Measurements from ENCODE around the gene SHROOM3.
"Not testable (repeated sequence)": the region's sequence is repeated elsewhere in the genome, so short reads cannot be mapped to it uniquely, and the experiment has no call there.

The SHROOM3 gene

GRCh38 chr4:76407440-76408119 lies 27.4 kb upstream of the SHROOM3 start:
- H3K4me3 ChIP-seq (ENCODE audit: low read depth, low read length), result no peak overlapping the region
- no peak for DNase-seq (ENCODE audit: low read depth)
- TF ChIP-seq CTCF (conservative IDR thresholded peaks at IDR 0.05; ENCODE audit: low read depth, low read length), result no peak

- no peak for DNase-seq (ENCODE audit: low read depth)
- TF ChIP-seq CTCF (conservative IDR thresholded peaks at IDR 0.05; ENCODE audit: low read depth, low read length), result no peak
- H3K4me3 ChIP-seq (ENCODE audit: low read depth, low read length), result no peak overlapping the region
Observed at GRCh38 chr4:76410636-76411035, 24.4 kb upstream of the SHROOM3 start.

GRCh38 chr4:76420188-76420761 lies 14.8 kb upstream of the SHROOM3 start:
- peak overlapping the region; percentile 50 for H3K4me3 ChIP-seq (ENCODE audit: low read depth, low read length)
- DNase-seq (ENCODE audit: low read depth), result no peak
- no peak for TF ChIP-seq CTCF (conservative IDR thresholded peaks at IDR 0.05; ENCODE audit: low read depth, low read length)

- DNase-seq (ENCODE audit: low read depth), result no peak
- TF ChIP-seq CTCF (conservative IDR thresholded peaks at IDR 0.05; ENCODE audit: low read depth, low read length), result no peak
- peak within 1 kb of the TSS; percentile 50 for H3K4me3 ChIP-seq (ENCODE audit: low read depth, low read length)
Observed at GRCh38 chr4:76420762-76421581, 14.1 kb upstream of the SHROOM3 start, which contains the start of gene CCDC158. CCDC158 (minus strand) TSS chr4:76421141; CDS start chr4:76403207, 17,934 bp downstream.

- not testable (repeated sequence) for DNase-seq (ENCODE audit: low read depth); H3K4me3 ChIP-seq (ENCODE audit: low read depth, low read length)
Observed at GRCh38 chr4:76423159-76423558, 11.9 kb upstream of the SHROOM3 start.

GRCh38 chr4:76426272-76426671 lies 8.8 kb upstream of the SHROOM3 start:
- H3K4me3 ChIP-seq (ENCODE audit: low read depth, low read length), result no peak overlapping the region
- peak; percentile 21 for TF ChIP-seq CTCF (conservative IDR thresholded peaks at IDR 0.05; ENCODE audit: low read depth, low read length)
- DNase-seq (ENCODE audit: low read depth), result no peak

- no peak for TF ChIP-seq CTCF (conservative IDR thresholded peaks at IDR 0.05; ENCODE audit: low read depth, low read length)
- DNase-seq (ENCODE audit: low read depth), result no peak
- no peak overlapping the region for H3K4me3 ChIP-seq (ENCODE audit: low read depth, low read length)
Observed at GRCh38 chr4:76429636-76430035, 5.4 kb upstream of the SHROOM3 start.
